Fibroblast of skin of abdomen (primary cell): Measurements from ENCODE around the gene SLC36A2.
"Not testable (repeated sequence)": the region's sequence is repeated elsewhere in the genome, so short reads cannot be mapped to it uniquely, and the experiment has no call there.

Experiments
- DNase-seq: peaks from one replicate; pipeline ENCODE4 v3.0.0-alpha.2; 2013

The SLC36A2 gene

DNA sequence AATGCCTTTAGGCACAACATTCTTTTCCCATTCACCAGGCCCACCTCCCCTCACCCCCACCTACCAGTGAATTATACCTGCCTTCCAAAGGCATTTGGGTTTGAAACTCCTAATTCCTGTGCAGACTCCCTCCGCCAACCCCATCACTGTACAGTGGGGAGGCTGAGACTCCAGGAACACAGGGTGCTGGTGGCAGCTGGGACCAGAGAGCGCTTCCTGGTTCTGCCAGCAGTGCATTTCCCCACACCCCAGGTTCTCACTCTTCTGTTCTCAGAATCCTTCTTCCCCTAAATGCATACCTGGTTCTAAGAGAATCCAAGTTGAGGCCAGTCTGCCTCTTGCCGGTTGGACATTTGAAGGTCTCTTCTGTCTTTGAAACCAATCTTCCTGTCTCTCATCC is 21.1 kb downstream of the SLC36A2 start:
- no peak for DNase-seq

GRCh38 chr5:151320481-151320880 is 26.9 kb downstream of the SLC36A2 start:
- no peak for DNase-seq

- DNase-seq: no peak
Measured at GRCh38 chr5:151318850-151319732, 28.3 kb downstream of the SLC36A2 start.

GRCh38 chr5:151317871-151318270 is 29.5 kb downstream of the SLC36A2 start:
- DNase-seq: no peak

GRCh38 chr5:151315998-151316597 is 31.3 kb downstream of the SLC36A2 start:
- DNase-seq: peak; percentile 45

DNA sequence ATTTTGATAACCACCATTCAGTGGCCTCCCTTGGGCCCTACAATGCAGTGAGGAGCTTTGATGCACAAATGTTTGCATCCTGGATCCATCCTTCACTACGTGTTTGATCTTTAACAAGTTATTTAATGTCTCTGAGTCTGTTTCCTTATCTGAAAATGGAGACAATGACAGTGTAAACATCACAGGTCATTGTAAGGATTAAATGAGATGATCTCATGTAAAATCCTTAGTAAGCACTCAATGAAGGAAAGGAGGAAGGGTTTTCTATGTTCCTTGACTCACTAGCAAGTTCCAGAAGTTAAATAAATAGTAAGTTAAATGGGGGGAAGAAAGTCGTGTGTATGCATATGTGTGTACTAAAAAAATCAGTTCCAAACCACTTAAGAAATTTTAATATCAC is 34.0 kb downstream of the SLC36A2 start:
- DNase-seq: no peak

DNA sequence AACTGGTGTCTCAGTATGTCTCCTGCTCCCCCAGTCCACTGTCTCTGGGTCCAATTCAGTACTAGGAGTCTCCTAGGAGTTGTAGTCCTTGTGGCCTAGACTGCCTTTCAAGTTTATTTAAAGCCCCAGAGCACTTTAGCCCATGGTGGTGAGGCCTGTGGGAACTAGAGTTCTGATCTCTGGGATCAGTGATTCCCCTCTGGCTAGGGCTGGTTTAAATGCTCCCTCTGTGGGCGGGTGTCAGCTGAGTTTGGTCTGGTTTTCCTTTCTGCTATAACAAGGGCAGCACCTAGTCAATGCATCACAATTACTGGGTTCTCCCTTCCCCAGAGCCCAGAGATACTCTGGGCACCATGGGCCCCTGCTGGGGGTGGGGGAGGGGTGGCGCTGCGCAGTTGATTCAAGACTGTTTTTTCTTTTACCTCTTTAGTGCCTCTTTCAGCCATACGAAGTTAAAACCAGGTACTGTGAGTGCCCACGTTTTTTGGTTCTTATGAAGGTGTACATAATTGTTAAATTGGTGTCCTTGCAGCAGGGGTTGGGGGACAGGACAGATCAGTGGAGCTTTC is 34.5 kb downstream of the SLC36A2 start:
- DNase-seq: no peak

DNA sequence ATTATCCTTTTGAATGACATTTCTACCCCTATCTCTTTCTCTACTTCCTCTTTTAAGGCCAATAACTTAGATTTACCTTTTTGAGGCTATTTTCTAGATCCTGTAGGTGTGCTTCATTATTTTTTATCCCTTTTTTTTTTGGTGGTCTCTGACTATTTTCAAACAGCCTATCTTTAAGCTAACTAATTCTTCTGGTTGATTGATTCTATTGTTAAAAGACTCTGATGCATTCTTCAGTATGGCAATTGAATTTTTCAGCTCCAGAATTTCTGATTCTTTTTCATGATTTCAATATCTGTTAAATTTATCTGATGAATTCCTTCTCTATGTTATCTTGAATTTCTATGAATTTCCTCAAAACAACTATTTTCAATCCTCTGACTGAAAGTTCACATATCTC is 36.4 kb downstream of the SLC36A2 start:
- DNase-seq: no peak

GRCh38 chr5:151309821-151310220 is 37.5 kb downstream of the SLC36A2 start:
- not testable (repeated sequence) for DNase-seq

GRCh38 chr5:151309266-151309665 is 38.1 kb downstream of the SLC36A2 start:
- DNase-seq: not testable (repeated sequence)

DNA sequence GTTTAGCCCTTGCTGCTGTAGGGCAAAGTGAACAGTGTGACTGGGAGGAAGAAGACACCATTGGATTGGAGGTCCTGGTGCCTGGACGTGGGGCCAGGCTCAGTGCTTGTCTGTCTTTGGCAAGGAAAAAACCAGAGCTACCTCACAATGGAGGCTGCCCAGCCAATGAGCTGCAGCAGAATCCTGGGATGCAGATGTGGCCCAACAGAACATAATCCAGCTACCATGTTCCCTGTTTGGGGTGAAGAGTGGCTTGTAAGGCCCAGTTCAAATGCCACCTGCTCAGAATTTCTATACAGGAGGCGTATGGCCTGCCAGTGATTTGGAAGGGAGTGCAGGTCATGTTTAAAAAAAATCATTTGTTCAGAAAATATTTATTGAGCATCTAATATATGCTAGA is 43.7 kb downstream of the SLC36A2 start, which contains the start of gene SLC36A3:
Gene SLC36A3, minus strand, starts transcription at position 101 of the 400 bp plus-strand sequence. CDS start 412 bp downstream, outside the sequence.
- DNase-seq: no peak

DNA sequence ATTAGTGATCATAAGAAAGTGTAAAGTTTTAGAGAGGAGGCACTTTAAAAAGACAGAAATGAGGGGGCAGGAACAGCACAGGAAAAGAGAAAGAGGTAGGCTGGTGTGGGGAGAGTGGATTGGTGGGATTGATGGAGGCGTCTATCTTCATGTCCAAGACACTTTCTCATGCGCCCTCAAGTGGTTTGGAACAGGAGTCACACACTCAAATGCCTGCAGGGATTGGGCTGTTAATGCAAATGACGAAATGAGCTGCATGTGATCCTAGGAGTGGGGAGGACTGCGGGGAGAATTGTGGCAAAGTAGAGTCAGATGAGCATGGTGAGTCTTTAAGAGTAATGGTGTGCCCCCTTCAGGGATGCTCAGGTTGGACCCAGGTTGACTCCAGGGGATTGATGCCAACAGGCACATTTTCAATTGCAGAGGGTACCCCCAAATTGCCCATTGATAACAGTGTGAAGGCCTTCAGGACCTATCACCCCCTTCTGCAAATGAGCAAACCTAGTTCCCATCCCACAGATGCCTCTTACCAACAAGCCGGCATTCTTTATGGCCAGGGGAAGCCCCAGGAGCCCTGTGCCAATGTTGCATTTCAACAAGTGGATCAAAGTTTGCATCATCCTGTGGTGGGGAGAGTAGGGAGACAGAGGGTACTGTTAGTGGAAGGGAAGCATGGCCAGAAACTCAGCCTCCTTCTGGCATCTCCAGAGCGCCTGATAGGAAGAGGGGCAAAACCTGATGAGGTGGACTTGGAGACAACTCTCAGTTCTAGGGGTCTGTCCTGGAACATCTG is 49.1 kb downstream of the SLC36A2 start:
- peak; percentile 43 for DNase-seq

DNA sequence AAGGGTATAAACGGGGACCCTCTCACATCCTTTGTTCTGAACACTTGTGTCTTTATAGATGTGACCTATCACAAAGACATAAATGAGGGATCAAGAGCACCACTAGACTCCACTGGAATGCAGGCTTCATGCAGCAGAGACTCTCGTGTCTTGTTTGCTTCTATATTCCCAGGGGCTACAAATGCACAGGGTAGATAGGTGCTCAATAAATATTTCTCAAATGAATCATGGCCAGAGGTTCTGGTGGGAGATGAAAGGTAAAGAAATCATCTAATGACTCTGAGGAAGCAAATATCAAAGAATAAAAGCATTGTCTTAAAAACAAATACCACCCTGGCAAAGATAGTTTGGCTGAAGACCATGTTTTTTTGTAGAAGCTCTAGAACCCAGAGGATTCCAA is 50.4 kb downstream of the SLC36A2 start:
- no peak for DNase-seq

GRCh38 chr5:151296478-151296830 is 50.9 kb downstream of the SLC36A2 start:
- no peak for DNase-seq

GRCh38 chr5:151295791-151296477 is 51.4 kb downstream of the SLC36A2 start:
- no peak for DNase-seq

DNA sequence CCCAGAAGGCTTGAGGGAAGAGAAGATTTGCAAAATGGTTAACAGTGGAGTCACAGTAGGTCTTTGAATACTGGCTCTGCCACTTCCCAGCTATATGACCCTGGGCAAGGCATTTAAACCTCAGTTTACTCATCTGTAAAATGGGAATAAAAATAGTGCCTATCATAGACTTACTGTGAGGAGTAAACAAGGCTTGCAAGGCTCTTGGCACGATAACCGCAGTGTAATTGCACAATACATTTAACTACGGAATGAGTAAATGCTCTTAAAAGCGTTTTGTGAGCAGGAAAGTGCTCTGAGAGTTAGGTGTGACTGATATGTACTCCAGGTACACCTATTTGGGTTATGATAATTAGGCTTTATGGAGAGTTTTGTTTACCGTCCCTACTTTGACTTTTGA is 52.2 kb downstream of the SLC36A2 start:
- no peak for DNase-seq

GRCh38 chr5:151293624-151294023 is 53.7 kb downstream of the SLC36A2 start:
- DNase-seq: no peak

DNA sequence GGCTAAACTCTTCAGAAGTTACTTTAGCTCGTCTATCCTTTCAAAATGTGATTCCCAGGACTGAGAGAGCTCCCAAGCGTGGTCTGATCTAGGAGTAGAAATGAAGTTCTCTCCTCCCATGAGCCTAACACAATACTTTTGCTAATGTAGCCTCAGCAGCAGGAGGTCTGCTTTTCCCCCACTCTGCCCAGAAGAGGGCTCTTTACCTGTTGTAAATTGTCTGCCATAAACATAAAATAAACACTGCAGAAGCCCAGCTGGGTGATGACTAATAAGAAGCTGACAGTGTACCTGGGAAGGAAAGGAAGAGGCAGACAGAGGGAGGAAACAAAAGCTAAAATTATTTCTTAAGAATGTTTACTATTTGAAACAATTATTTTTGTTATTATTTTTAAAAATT is 59.2 kb downstream of the SLC36A2 start:
- DNase-seq: no peak

DNA sequence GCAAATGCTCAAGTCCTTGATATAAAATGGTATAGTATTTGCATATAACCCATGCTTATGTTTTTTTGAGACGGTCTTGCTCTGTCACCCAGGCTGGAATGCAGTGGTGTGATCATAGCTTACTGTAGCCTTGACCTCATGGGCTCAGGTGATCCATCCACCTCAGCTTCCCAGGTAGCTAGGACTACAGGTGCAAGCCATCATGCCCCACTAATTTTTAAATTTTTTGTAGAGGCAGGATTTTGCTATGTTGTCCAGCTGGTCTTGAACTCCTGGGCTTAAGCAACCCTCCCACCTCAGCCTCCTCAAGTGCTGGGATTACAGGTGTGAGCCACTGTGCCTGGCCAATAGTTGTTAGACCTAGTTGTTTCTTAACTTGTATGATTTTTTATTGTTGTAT is 61.1 kb downstream of the SLC36A2 start:
- DNase-seq: no peak

GRCh38 chr5:151285683-151286082 is 61.7 kb downstream of the SLC36A2 start:
- no peak for DNase-seq

GRCh38 chr5:151284392-151284967 is 62.9 kb downstream of the SLC36A2 start:
- DNase-seq: no peak
